ENCODE measurements around the gene PPP2R5A.

The PPP2R5A gene

GRCh38 chr1:212284744-212285684, at the start of gene PPP2R5A:
TSS of gene PPP2R5A (plus strand) at chr1:212285410. CDS start at chr1:212286111, 701 bp downstream.
- peak; percentile 99 for DNase-seq

DNA sequence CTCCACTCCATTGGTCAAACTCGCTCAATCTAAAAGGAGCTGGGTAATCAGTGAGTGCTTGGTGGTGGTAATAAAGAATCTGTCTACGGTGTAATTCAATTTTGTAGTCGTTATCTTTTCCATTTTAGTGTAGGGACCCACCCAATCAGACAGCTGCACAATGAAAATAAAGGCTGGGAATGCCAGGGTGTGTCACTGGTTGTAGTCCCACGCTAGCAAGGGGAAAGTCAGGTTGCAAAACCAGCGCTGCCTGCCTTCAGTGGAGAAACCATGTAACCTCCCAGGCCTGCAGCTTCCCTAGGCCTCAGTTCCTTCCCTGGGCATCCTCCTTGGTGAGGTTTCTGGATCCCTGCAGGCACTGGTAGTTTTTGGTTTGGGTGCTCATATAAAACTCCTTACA, 49.4 kb upstream of the PPP2R5A start:
- no peak for DNase-seq

- no peak for DNase-seq
These were observed 48.5 kb upstream of the PPP2R5A start for GRCh38 chr1:212236664-212237220.

DNA sequence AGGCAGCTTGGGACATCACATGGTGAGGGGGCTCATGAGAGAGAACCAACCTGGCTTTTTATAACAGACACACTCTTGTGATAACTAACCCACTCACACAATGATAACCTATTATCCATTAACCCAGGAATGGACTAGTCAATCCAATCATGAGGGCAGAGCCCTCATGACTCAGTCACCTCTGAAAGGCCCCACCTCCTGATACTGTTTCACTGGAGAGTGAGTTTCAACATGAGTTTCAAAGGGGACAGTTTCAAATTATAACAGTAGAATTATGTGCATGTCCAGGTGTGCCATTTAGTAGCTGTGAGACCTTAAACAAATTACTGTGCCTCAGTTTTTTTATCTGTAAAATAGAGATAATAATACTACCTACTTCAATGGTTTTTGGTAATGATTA, 47.6 kb upstream of the PPP2R5A start:
- DNase-seq: no peak

DNA sequence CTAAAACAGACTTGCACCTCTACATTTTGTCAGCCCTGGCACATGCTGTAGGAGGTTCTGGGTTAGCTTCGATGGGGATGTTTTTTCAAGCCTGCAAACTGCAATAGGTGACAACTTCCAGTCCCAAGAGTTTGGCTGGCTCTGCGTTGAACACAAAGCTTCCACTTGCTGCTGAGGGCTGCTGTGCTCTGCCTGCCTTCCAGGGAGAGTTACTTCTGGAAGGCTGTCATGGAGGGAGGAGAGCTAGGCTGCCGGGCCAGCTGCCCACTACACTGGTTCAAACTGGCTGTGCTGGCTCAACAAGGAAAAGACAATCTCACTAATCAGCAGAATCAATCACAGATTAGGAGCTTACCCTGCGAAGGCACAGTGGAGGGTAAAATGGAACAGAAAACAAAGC, 46.7 kb upstream of the PPP2R5A start:
- DNase-seq: no peak

DNA sequence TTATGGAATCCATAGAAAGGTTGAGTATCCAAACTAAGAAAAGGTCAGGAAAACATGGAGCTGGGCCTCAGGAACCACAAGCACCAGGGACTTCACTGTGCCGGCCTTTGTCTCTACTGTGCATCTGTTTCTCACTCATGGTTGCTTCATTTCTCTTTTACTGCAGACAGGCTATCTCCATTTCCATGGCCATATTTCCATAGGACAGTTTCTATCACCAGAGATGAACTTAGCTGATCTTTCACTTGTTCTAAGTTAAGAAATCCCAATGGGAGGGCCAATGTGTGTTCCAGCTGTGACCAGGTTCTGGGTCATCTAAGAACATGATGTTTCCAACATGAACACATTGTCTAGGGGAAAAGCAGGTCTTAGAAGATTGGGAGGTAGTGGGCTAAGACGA, 43.7 kb upstream of the PPP2R5A start:
- DNase-seq: no peak

GRCh38 chr1:212241957-212242287, 43.3 kb upstream of the PPP2R5A start:
- DNase-seq: no peak

DNA sequence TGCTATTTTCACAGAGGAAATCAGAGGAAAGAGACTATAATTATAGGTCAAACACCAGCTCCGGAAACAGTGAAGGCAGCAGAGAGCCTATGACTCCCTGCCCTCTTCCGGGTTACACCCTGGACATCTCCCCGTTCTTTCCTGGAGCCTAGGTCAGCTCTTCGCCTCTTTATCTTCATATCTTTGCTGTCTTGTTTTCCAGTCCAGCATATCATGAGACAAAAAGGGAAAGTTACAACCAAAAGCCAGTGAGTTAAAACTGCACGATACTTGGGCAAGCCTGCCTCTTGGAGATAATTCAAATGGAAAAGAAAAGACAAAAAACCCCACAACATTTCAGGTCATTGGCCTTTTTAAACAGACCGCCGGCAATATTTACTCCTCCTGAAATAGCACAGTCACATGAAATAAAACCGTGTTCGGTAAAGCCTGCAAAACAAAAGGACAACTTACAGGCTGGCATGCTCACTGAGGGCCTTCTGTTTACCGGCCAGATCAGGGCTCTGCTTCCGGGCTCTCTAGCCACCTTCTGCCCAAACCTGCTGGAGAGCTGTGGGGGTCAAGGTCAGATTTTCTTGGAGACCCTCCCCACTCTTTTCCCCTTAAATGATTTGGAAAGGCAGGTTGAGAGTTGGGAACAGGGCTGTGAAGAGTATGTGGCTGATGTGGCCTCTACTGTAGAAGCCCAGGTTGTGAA, 42.8 kb upstream of the PPP2R5A start:
- DNase-seq: no peak

DNA sequence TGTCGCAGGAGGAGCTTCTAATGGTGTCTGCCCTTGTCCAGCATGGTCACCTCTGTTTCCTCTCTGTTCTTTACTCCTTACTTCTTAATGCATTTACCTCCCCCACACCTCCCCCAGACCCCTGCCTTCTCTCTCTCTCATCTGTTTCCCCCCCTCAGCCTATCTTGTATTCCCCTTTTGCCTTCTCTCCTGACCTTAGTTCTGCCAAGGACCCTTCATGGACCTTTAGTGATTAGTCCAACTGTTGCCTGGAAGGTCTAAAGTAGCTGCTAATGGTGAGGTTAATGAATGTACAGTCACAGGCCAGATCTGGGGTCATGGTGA, 42.3 kb upstream of the PPP2R5A start:
- DNase-seq: no peak

DNA sequence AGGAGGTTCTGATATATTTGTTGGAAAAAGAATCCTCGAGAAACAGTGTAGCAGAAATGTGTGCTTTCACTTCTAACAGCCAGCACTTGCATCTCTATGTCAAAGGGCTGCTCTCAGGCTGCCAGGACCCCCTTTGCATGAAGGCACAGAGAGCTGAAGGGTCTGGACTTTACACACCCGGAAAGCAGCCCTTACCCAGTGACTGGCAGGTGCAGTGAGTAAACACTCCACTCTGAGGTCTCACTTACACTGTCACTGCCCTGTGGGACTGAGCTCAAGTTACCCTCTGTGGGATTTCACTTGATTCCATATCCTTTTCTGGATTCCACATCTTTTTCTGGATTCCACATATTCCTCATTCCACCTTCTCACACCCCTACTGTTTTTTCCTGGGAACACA, 40.8 kb upstream of the PPP2R5A start:
- no peak for DNase-seq

GRCh38 chr1:212247179-212247721, 38.0 kb upstream of the PPP2R5A start:
- no peak for DNase-seq

DNA sequence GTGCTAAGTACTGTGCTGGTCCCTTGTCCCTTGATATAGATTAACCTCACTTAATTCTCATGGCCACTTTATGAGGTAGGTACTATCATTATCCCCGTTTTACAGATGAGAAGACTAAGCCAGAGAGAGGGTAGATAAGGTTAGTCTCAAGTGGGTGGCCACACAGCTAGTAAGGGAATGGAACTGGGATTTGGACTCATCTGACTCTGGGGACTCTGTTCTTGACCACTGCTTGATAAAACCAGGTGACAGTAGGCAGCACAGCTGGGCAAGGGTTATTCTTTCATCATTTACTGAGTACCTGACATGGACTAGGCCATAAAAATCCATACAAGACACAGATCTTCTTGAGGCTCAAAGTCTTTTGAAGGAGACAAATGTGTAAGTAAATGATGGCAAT, 37.2 kb upstream of the PPP2R5A start:
- no peak for DNase-seq

DNA sequence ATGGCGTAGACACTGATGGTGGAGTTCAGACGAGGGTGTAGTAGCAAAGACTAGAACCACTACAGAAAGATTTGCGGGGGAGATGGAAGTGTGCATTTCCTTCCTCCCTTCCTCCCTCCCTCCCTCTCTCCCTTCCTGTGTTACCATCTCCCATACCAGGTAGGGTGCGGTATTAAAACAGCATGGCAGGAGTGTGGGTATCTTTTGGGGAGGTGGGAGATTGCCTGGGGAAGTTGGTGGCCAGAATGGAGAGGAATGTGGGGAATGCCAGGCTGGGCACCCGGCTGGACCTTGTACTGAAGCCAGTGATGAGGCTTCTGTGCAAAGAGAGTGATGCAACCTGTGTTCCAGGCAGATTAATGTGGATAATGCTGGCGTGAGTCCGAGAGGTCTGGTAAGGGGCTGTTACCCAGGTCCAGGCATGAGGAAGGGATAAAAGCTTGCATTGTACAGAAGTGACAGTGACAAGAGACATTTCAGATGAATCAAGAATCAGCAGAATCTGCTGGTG, 30.3 kb upstream of the PPP2R5A start:
- no peak for DNase-seq

DNA sequence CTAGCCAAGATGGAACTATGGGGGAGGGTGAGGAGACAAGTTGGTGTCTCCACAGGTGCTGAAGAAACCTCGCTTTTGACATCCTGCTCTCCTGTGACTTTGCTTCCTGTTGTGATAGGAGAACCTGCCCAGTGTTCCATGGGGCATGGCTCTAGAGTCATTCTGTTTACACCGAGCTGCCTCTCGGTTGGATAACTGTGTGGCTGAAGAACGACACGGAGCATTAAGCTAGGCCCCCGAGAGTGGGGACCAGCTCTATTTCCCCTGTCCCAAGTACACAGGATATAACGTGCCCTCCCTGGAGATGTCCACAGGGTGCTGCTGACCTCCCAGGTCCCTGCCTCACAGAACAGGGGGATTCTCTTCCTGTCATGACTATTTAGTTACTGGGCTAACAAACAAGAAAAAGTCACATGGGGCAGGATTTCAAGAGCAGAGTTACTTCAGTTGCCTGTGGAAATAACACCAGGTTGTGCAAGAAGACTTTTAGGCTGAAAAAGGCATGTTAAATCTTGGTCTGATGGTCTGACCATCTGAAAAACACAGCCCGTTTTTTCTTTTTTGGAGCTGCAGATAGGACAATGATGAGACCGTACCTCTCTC, 29.4 kb upstream of the PPP2R5A start:
- DNase-seq: no peak

DNA sequence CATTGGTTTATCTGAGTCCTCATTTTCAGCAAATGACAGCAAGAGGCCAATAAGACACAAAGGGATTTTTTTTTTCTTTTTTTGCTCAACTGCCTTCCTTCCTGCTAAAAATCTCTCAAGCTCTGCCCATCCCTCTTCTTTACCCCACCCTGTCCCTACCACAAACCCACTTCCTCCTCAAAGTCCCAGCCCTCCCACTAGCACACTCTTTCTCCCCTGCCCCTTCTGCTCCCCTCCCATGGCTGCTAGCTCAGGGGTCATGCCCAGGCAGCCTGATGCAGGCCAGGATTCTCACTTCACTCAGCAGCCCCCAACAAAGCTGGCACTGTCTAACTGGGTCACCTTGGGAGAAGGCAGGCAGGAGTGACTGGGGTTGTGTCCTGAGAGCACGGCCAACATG, 28.8 kb upstream of the PPP2R5A start:
- peak; percentile 30 for DNase-seq

DNA sequence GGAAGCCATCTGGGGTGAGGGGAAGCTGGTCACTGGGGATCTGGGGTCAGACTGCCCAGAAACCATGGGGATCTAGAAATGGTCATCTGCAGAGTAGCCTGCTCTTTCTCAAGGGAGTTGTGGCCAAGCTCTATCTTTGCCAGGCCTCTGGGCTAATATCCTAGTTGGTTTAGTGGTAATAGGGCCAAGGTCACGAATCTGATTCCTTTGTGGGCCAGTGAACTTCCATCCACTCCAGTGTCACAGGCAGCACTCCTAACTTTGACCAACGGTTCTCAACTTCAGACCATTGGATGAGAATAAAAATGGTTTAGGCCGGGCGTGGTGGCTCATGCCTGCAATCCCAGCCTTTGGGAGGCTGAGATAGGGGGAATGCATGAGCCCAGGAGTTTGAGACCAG, 28.1 kb upstream of the PPP2R5A start:
- DNase-seq: no peak

GRCh38 chr1:212259693-212260480, 25.3 kb upstream of the PPP2R5A start:
- no peak for DNase-seq

GRCh38 chr1:212260557-212261355, 24.5 kb upstream of the PPP2R5A start:
- DNase-seq: no peak

GRCh38 chr1:212261361-212261929, 23.8 kb upstream of the PPP2R5A start:
- no peak for DNase-seq

DNA sequence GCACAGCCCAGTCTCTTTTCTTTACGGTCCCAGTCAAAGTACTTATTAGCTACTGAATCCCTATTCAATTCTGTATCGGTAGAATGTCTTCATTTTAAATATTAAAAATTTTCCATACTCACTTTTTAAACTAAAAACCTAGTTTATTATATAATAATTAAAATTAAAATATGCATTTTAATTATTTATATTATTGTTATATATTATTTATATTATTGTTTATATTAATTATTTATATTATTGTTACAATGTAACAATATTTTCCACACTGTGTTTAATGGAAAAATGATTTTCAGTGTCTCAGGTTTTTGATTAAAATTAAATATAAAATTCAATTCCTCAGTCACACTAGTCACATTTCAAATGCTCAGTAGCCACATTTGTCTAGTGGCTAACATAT, 18.2 kb upstream of the PPP2R5A start:
- DNase-seq: no peak

DNA sequence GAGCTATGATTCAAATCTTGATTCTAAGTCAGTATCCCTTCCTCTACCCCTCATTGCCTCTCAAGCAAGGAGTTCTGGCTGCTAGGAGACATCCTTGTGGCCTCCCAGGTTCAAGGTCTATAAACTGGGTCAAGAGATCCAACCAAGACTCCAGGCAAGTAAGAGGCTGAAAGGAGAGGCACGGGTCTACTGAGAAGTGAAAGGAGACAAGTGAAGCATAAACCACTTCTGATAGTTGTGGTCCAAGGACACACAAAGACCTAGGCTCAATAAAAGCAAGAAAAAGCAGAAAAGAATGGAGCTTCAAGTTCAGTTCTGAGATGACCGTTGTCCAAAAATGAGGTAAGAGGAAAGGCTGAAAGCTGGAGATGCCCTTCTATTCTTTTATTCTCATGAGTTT, 17.8 kb upstream of the PPP2R5A start:
- DNase-seq: no peak
